Measurements from ENCODE around the gene UCP2.
"Not testable (repeated sequence)": the region's sequence is repeated elsewhere in the genome, so short reads cannot be mapped to it uniquely, and the experiment has no call there.

The UCP2 gene

DNA sequence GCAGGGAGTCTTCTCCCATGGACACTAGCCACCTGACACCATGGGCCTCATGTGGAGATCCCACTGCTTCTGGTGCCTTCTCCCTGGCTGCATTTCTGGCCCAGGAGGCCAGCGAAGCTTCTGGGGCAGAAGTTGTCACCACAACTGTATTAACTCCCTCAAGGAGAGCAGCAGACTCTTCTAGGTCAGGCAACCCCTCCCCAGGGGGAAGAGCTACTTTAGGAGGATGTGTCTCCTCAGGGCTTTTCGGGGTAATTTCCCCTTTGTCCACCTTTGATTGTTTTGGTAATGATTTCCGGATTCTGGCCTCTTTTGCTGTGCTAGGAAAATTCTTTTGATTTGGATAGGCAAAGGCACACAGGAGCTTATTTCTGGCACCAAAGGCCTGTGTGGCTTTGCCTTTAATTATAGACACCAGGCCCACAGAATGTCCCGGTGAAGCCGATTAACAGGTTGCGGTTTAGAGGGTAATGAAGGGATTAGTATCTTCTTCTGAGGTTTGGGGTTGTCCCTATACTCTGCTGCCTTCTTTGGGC lies 8.9 kb upstream of the UCP2 start:
- no peak for DNase-seq

- DNase-seq: no peak
These were observed 8.1 kb upstream of the UCP2 start for GRCh38 chr11:73990730-73991129.

DNA sequence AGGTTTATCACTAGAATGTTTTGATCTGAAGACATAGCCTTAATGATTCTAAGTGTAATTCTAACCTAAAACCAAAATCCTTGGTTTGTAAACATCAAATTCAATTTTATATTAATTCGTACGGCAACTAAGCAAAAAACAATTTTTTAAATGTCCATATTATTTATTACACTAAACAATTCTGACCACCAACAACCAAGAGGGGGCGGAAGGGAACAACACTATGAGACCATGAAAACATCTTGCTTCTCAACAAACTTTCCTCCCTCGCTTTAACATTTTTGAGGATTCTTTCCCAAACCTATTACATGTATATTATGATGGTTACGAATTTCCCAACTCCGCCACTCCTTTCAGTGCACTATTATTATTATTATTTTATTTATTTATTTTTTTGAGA lies 6.5 kb upstream of the UCP2 start:
- DNase-seq: no peak

DNA sequence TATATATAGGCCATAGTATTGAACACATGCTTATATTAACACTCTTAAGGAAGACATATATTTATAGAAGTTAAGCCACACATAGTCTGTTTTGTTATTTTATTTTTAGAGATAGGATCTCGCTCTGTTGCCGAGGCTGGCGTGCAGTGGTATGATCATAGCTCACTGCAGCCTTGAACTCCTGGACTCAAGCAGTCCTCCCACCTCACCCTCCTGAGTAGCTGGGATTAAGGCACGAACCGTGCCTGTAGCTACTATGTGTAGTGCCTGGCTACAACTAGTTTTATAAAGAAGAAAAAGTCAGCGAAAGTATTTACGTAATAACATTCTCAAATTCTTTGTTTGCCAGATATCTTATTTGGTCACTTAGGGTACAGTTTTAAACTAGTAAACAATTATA lies 5.6 kb upstream of the UCP2 start:
- DNase-seq: no peak

DNA sequence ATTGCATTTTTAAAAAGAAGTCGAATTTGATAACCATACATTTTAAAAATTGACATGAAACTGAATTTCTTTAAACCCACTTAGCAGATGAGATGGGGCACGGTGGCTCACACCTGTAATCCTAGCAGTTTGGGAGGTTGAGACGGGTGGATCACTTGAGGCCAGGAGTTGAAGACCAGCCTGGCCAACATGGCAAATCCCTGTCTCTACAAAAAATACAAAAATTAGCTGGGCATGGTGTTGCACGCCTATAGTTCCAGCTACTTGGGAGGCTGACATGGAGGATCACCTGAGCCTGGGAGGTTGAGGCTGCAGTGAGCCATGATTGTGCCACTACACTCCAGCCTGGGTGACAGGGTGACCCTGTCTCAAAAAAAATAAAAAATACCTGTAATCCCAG lies 3.0 kb upstream of the UCP2 start:
- not testable (repeated sequence) for DNase-seq

- DNase-seq: peak; percentile 39
These were observed 1.3 kb upstream of the UCP2 start for GRCh38 chr11:73983741-73984538.

DNA sequence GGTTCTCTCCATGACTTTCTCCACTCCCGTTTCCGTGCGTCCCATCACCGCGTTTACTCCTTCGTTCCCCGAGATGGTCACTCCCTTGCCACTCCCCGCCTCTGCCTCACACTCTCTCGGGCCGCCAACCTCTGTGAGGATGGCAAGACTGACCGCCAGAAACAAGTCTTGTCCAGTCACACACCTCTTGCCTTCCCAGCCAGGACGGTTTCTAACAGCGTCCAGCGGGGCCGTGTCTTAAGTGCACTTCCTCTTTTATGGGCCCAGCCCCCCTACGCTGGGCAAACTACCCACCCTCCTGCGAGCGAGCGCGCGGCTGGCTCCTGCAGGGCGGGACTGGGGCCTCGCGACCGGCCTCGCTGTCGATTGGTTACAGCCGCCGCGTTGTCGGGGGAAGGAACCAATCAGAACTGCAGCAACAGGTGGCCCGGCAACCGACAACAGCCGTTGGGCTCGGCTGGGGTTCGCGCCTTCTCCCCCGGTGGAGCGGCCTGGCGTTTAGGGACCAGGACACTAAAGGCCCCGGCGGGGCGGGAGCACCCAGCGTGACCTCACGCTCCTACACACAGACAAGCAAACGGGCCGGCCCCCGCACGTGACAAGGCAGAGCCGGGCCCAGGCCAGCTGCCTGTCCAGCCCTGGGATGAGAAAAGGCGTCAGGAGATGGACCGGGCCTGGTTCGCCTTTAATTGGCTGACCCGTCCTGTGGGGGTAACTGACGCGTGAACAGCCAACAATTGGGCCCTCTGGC lies 522 bp upstream of the UCP2 start:
- peak; percentile 93 for DNase-seq

DNA sequence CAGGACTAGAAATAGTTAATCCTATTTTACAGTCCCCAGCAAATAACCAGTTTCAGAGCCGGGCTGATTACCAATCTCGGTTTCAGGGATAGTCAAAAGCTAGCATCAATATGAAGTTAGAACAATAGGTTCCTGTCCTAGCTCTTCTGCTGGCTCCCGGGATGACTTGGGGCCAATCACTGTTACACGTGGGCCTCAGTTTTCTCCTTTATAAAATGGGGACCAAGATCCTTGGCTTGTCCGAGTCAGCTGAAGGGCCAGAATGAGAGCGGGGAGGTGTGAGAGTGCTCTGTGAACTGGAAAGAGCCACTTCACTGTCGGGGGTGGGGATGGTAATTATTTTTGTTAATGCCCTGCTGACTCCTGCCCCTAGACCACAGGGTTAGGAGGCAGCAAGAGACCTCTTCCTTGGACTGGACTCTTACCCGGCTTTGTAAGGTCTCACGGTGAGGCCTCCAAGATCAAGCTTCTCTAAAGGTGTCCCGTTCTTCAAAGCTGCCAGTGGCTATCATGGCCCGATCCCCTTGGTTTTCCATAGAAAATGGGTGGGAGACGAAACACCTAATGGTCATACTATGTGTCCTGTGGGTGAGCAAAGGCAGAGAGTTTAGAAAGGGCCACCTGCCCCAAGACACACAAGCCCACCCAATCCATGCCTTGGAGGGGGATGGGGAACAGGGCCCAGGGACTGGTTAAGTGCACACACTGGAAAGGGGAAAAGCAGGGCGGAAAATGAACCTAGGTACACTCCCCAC lies 1.4 kb downstream of the UCP2 start:
- DNase-seq: no peak

GRCh38 chr11:73980001-73980961 lies 2.4 kb downstream of the UCP2 start:
- peak; percentile 89 for DNase-seq

- DNase-seq: no peak
These were observed 4.0 kb downstream of the UCP2 start for GRCh38 chr11:73978576-73979086.

- no peak for DNase-seq
These were observed 4.7 kb downstream of the UCP2 start for GRCh38 chr11:73977856-73978519.

DNA sequence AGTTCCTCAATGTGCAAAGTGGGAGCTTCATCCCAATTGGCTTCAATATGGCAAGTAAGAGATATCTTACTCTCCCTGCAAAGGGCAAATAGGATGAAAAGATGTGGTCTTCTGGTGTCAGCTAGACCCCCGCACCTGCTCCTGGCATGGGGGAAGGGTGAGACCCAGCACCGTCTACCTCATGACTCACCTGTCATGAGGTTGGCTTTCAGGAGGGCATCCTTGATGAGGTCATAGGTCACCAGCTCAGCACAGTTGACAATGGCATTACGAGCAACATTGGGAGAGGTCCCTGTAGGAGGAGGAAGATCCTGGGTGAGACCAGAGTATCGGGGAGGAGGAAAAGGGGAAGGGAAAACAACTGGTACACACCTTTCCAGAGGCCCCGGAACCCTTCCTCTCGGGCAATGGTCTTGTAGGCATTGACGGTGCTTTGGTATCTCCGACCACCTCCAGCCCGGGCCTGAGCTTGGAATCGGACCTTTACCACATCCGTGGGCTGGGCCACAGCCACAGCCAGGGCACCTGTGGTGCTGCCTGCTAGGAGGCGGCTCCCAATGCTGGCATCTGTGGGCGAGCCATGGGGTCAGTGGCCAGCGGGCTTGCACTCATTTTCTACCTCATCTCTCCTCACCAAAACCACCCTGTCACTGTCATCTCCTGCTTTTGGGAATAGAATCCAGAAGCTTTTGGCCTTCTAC lies 6.0 kb downstream of the UCP2 start:
- no peak for DNase-seq

- no peak for DNase-seq
These were observed 7.2 kb downstream of the UCP2 start for GRCh38 chr11:73975479-73975757.

- DNase-seq: no peak
These were observed 7.8 kb downstream of the UCP2 start for GRCh38 chr11:73974604-73975478.

DNA sequence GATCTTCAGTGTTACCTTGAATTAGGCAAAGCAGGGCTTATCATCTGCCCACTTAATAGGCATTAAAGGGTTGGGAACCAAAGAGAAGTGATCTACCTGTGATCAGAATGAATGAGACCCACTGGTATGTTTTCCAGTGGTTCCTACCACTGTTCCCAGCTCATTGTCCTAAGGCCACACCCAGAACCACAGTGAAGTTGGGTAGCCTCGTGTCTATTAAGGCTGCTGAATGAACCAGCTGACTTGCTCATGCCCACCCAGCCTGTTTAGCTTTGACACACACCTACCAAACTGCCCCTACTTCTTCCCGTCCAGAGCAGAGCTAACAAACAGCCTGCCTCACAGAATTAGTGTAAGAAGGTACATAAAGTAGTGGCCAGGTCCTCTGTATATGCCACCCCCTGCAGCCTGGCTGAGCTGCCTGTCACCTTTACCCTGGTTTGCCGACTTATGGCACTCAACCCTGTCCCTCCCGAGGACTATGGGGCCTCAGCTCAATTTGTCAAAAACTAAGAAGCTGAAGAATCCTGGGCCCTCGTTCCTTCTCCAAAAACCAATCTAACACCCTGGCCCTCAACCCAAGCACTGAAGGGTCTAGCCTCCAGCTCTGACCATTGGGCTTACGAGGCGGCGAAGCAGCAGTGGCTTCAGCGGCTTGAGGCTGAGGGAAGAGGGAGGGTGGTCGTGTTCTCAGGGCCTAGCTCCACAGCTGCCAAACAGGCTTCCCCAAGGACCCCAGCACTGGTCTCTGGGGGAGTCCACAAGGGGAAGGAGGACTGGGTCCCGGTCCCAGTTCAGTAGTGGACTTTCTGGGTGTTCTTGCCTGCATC lies 9.8 kb downstream of the UCP2 start:
- no peak for DNase-seq

DNA sequence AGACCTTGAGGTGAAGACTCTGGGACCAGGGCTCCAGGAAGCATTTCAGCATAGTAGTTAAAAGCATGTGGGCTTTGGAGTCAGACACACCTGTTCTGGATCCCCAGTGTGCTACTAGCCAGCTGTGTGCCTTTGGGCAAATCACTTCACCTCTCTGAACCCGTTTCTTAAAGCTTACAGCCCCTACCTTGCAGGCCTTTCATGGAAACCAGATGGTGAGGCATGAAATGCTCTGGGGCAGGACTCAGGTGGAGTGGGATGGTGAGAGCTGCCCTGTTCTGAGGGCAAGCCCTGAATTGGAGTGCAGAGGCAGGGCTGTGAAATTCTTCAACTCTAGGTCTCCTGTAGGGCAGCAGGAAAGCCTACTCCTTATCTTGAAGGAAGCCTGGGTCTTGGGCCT lies 10.5 kb downstream of the UCP2 start:
- no peak for DNase-seq

DNA sequence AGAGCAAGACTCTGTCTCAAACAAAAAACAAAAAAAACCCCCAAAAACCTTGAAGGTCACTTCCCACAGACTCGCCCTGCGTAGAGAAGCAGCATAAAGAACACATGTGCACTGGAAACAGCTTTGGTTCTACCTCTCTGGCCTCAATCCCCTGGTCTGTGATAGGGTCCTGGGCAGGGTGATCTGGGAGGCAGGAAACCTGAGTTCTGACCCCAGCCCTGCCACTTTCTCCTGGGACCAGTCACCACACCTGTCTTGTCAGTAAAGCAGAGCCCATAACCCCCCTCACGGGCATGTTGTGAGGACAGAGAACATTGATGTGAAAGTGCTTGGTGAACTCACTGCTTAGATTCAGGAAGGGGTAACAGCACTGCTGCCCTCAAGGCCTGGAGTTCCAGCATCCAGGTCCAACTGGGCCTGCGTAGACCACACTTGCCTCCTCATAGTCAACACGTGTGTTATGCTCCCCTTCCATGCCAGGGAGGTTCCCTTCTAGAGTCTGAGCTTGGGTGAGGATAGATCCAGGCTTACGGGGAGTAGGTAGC lies 11.4 kb downstream of the UCP2 start:
- DNase-seq: no peak

- DNase-seq: peak; percentile 54
These were observed 12.4 kb downstream of the UCP2 start for GRCh38 chr11:73969991-73970800.

Measured in CD4-positive, alpha-beta T cell treated with Interleukin-17A for 4 hours (primary cell).